Upper lobe of left lung (tissue), 4 donors: Measurements from ENCODE around the gene ANO4.

Experiments used
- CTCF ChIP-seq, 6 experiments: fragments of 450-650 bp in 4 of 6; fragments of 200-600 bp in 2 of 6; sonication (generic) in 2 of 6; IDR thresholded peaks; one replicate each; pipeline ENCODE4 v1.5.1; 2016 to 2019; ENCODE audit warnings: antibody characterized with exemption in 6 of 6
- POLR2A ChIP-seq, 4 donors: fragments of 450-650 bp; IDR thresholded peaks; one replicate each; pipeline ENCODE4 v1.5.1; 2016 to 2017; ENCODE audit warnings: antibody characterized with exemption in 4 of 4, mild to moderate bottlenecking in 2 of 4
- POLR2AphosphoS5 ChIP-seq, 2 donors: sonication (generic); formaldehyde crosslinking; IDR thresholded peaks; one replicate each; pipeline ENCODE4 v1.5.1; 2017; ENCODE audit warnings: antibody characterized with exemption in 2 of 2

- TF ChIP-seq CTCF (IDR thresholded peaks at IDR 0.05) (no peak), POLR2AphosphoS5 (IDR thresholded peaks at IDR 0.05) (no peak), POLR2A (IDR thresholded peaks at IDR 0.05) (no peak)
These were observed 160.6 kb downstream of the ANO4 start for GRCh38 chr12:100955139-100955538.
